ENCODE data around the gene ELMOD1. TPM values are rescaled to one million over a fixed set of nuclear protein-coding genes. Genes with fewer than 3 reads are reported as not detected.
A peak's percentile ranks its signal among the peaks of the same experiment; 100 is the strongest.

ELMOD1 gene
- total and polyA plus RNA-seq, 2 of the 4 experiments (the other 2 are of a cell fraction) = 0.18 to 0.29 TPM

GRCh38 chr11:107707215-107707671 lies 116.3 kb downstream of the ELMOD1 start:
- TF ChIP-seq MXI1 (IDR thresholded peaks at IDR 0.05; ENCODE audit: borderline replicate concordance, low read depth, low read length) = no peak
- TF ChIP-seq, protein P1, sequence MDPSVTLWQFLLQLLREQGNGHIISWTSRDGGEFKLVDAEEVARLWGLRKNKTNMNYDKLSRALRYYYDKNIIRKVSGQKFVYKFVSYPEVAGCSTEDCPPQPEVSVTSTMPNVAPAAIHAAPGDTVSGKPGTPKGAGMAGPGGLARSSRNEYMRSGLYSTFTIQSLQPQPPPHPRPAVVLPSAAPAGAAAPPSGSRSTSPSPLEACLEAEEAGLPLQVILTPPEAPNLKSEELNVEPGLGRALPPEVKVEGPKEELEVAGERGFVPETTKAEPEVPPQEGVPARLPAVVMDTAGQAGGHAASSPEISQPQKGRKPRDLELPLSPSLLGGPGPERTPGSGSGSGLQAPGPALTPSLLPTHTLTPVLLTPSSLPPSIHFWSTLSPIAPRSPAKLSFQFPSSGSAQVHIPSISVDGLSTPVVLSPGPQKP (IDR thresholded peaks at IDR 0.05; ENCODE audit: borderline replicate concordance, low read depth, low read length) = no peak
- TF ChIP-seq MAFK (IDR thresholded peaks at IDR 0.05; ENCODE audit: low read depth, low read length) = no peak
- TF ChIP-seq SMC3 (IDR thresholded peaks at IDR 0.05; ENCODE audit: low read depth, low read length) = no peak
- TF ChIP-seq, protein P2, sequence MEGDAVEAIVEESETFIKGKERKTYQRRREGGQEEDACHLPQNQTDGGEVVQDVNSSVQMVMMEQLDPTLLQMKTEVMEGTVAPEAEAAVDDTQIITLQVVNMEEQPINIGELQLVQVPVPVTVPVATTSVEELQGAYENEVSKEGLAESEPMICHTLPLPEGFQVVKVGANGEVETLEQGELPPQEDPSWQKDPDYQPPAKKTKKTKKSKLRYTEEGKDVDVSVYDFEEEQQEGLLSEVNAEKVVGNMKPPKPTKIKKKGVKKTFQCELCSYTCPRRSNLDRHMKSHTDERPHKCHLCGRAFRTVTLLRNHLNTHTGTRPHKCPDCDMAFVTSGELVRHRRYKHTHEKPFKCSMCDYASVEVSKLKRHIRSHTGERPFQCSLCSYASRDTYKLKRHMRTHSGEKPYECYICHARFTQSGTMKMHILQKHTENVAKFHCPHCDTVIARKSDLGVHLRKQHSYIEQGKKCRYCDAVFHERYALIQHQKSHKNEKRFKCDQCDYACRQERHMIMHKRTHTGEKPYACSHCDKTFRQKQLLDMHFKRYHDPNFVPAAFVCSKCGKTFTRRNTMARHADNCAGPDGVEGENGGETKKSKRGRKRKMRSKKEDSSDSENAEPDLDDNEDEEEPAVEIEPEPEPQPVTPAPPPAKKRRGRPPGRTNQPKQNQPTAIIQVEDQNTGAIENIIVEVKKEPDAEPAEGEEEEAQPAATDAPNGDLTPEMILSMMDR (conservative IDR thresholded peaks at IDR 0.05; ENCODE audit: low read depth, low read length) = no peak
- no peak for TF ChIP-seq USF2 (IDR thresholded peaks at IDR 0.05; ENCODE audit: low read depth, low read length)
- TF ChIP-seq MAZ (IDR thresholded peaks at IDR 0.05; ENCODE audit: borderline replicate concordance, low read depth, low read length) = no peak
- no peak for TF ChIP-seq FOS (IDR thresholded peaks at IDR 0.05; ENCODE audit: low read depth, low read length)
- TF ChIP-seq CEBPB (IDR thresholded peaks at IDR 0.05; ENCODE audit: low read depth, low read length) = no peak
- no peak for TF ChIP-seq RFX5 (IDR thresholded peaks at IDR 0.05; ENCODE audit: low read depth, low read length)
- no peak for TF ChIP-seq BHLHE40 (IDR thresholded peaks at IDR 0.05; ENCODE audit: low read depth, low read length)
- TF ChIP-seq RAD21 (IDR thresholded peaks at IDR 0.05; ENCODE audit: low read length) = no peak
- no peak for TF ChIP-seq CHD1 (IDR thresholded peaks at IDR 0.05; ENCODE audit: low read depth, low read length)
- no CpG with 5 or more reads among the region's 3 CpGs for WGBS, 2 experiments (ENCODE audit: extremely low coverage in 2 of 2, insufficient read length in 1 of 2)
- Histone ChIP-seq H4K91ac (ENCODE audit: insufficient read depth, low read depth, low read length) (no peak overlapping the region), H3K27me3 (ENCODE audit: control insufficient read depth, insufficient read depth, low read length) (peaks cover 4% of the 10 kb centered on the region), H3K27ac (ENCODE audit: insufficient read depth, low read length) (no peak overlapping the region), H2BK5ac (ENCODE audit: low read depth, low read length, poor library complexity, severe bottlenecking) (no peak overlapping the region), H3K79me1 (ENCODE audit: low read depth in 1 of 2, low read length in 2 of 2) (no peaks in the 10 kb centered on the region), H3K4ac (ENCODE audit: low read depth, low read length) (no peak overlapping the region), H3K4me3 (ENCODE audit: insufficient read depth, low read depth, low read length) (no peak overlapping the region), H3K23ac (ENCODE audit: low read depth, low read length) (no peak overlapping the region), H3K9me3 (ENCODE audit: control insufficient read depth, insufficient read depth, low read length) (no peaks in the 10 kb centered on the region), H3K14ac (replicated peaks; ENCODE audit: low read depth, low read length) (no peak overlapping the region), H3K4me2 (ENCODE audit: low read depth, low read length) (no peak overlapping the region), H3K36me3 (ENCODE audit: control insufficient read depth, insufficient read depth, low read length) (no peaks in the 10 kb centered on the region), H2AK9ac (replicated peaks; ENCODE audit: low read depth, low read length, poor library complexity) (no peak overlapping the region), H4K5ac (ENCODE audit: low read depth, low read length) (no peak overlapping the region), H4K20me1 (ENCODE audit: insufficient read depth, low read length) (no peaks in the 10 kb centered on the region), H2BK120ac (ENCODE audit: low read depth, low read length) (no peak overlapping the region), H3K9ac (ENCODE audit: low read depth, low read length) (no peak overlapping the region), H3K4me1 (ENCODE audit: control insufficient read depth, insufficient read depth, low read length) (peaks cover 3% of the 10 kb centered on the region), H3K18ac (ENCODE audit: low read depth, low read length) (peak overlapping the region; percentile 16; the same call in 1 of the 2 replicates), H2BK15ac (ENCODE audit: low read depth, low read length) (no peak overlapping the region), H3K56ac (ENCODE audit: extremely low read depth, insufficient read depth, low read length) (no peak overlapping the region), H2AFZ (replicated peaks; ENCODE audit: low read length, poor library complexity) (no peak overlapping the region), H3K9me1 (ENCODE audit: insufficient read depth, low read length) (no peaks in the 10 kb centered on the region), H4K8ac (ENCODE audit: low read depth in 2 of 2, low read length in 2 of 2) (no peak overlapping the region), H2BK20ac (ENCODE audit: low read depth, low read length) (no peak overlapping the region), H2AK5ac (ENCODE audit: low read depth, low read length) (no peak overlapping the region)
- dilution Hi-C loops (cut with HindIII; ENCODE audit: low sequenced_read_pairs, unreplicated experiment) (no loop called here), in situ Hi-C loops (cut with MboI; ENCODE audit: low sequenced_read_pairs) (no loop called here), intact Hi-C loops (cut with micrococcal nuclease) (no loop called here)
- DNase-seq = no peak
- POLR2A ChIA-PET (ENCODE audit: unreplicated experiment) = no interaction called here
- CTCF ChIA-PET = no interaction called here
- BruUV-seq (replicated peaks) = no TSS peak
- ATAC-seq (ENCODE audit: low read depth) = no peak
